OCI-LY3 (cell line): ENCODE measurements around the gene ADIRF.

Experiments
- H2AFZ ChIP-seq: fragments of 200-600, 300-600 bp; shearing (Covaris generic); 2 replicates; pipeline ENCODE4 v1.6.0; 2014; ENCODE audit warnings: antibody characterized with exemption, low read depth, low read length
- H3K27ac ChIP-seq: fragments of 200-600, 300-600 bp; sonication (generic); 2 replicates; pipeline ENCODE4 v1.5.1; 2014; ENCODE audit warnings: mild to moderate bottlenecking, low read length, moderate library complexity, mixed read lengths
- H3K27me3 ChIP-seq: fragments of 200-600, 300-600 bp; sonication (generic); 2 replicates; pipeline ENCODE4 v1.6.1; 2014; ENCODE audit warnings: low read depth, low read length, mixed read lengths
- H3K36me3 ChIP-seq: fragments of 200-600, 300-600 bp; sonication (generic); replicated peaks from 2 replicates; pipeline ENCODE3; 2014; ENCODE audit warnings: low read depth, low read length, mixed read lengths
- H3K4me1 ChIP-seq: fragments of 300-600, 200-600 bp; sonication (generic); 2 replicates; pipeline ENCODE4 v1.6.1; 2014; ENCODE audit warnings: low read length, mixed read lengths
- H3K4me2 ChIP-seq: fragments of 200-600, 300-600 bp; sonication (generic); 2 replicates; pipeline ENCODE4 v1.6.1; 2014; ENCODE audit warnings: low read length, mixed read lengths
- H3K4me3 ChIP-seq: fragments of 300-600, 200-600 bp; sonication (generic); 2 replicates; pipeline ENCODE4 v1.5.1; 2014; ENCODE audit warnings: antibody characterized with exemption, mild to moderate bottlenecking, low read length, moderate library complexity
- H3K79me2 ChIP-seq: fragments of 300-600, 200-600 bp; shearing (Covaris generic); 2 replicates; pipeline ENCODE4 v1.6.1; 2014; ENCODE audit warnings: mild to moderate bottlenecking, low read length, mixed read lengths
- H3K9ac ChIP-seq: fragments of 300-600, 200-600 bp; shearing (Covaris generic); 2 replicates; pipeline ENCODE4 v1.6.0; 2014; ENCODE audit warnings: mild to moderate bottlenecking, low read length, moderate library complexity
- H3K9me3 ChIP-seq: fragments of 200-600, 300-600 bp; shearing (Covaris generic); 2 replicates; pipeline ENCODE4 v1.6.1; 2014; ENCODE audit warnings: low read length, mixed read lengths; ENCODE audit not compliant: insufficient read depth
- H4K20me1 ChIP-seq: fragments of 200-600, 300-600 bp; sonication (generic); 2 replicates; pipeline ENCODE4 v1.6.1; 2016; ENCODE audit warnings: low read length, mixed read lengths; ENCODE audit not compliant: insufficient read depth
- CTCF ChIP-seq: fragments of 200-600, 300-600 bp; sonication (generic); IDR thresholded peaks from 2 replicates; pipeline ENCODE4 v1.5.1; 2014; ENCODE audit warnings: antibody characterized with exemption, low read length, low read depth
- EZH2phosphoT487 ChIP-seq: fragments of 200-600 bp; shearing (Covaris generic); IDR thresholded peaks from 2 replicates; pipeline ENCODE4 v1.6.1; 2018; ENCODE audit warnings: antibody characterized with exemption, mixed run types, low read depth

ADIRF gene

GRCh38 chr10:86956848-86957448, 11.3 kb upstream of the ADIRF start:
- Histone ChIP-seq H3K4me1 (peaks cover 29% of the 10 kb centered on the region), H3K36me3 (no peaks in the 10 kb centered on the region), H3K27me3 (no peaks in the 10 kb centered on the region), H3K4me2 (no peak overlapping the region), H3K4me3 (no peak overlapping the region), H3K9me3 (no peaks in the 10 kb centered on the region), H2AFZ (no peak overlapping the region), H3K27ac (no peak overlapping the region), H3K79me2 (no peaks in the 10 kb centered on the region), H3K9ac (no peak overlapping the region), H4K20me1 (no peaks in the 10 kb centered on the region)
- TF ChIP-seq EZH2phosphoT487 (no peak), CTCF (no peak)

DNA sequence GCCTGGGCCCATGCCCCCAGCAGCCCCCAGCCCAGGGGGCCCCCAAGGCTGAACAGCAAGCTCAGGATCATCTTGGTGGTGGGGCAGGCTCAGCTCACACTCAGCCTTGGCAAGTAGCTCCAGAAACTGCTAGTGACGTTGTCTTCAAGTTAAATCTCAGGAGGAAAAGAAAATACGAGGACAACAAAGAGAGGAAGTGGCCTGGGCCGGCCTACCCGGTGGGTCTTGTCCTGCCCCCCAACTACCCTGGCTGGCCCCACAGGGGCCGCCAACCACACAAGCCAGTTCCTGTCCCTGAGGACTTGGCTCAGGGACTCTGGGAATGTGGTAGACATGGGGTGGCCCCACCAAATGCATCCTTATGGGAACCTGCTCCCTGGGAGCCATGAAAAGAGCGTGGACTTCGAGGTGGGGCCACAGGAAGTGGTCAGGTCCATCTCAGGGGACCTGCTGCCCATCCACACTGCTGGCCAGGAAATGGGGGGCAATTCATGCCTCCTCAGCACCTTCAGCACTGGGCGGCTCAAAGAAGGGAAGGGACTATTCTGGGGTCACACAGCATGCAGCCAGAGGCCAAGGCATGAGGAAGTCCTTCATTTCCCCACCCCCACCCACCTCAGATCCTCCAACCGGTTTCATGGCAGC, 10.7 kb upstream of the ADIRF start, which contains the start of gene MMRN2:
Gene MMRN2 (minus strand): TSS at position 145 of the 645 bp plus-strand sequence. CDS start 74 bp downstream, at position 71.
- Histone ChIP-seq H3K9ac (no peak within 1 kb of the TSS), H3K4me3 (no peak within 1 kb of the TSS)

DNA sequence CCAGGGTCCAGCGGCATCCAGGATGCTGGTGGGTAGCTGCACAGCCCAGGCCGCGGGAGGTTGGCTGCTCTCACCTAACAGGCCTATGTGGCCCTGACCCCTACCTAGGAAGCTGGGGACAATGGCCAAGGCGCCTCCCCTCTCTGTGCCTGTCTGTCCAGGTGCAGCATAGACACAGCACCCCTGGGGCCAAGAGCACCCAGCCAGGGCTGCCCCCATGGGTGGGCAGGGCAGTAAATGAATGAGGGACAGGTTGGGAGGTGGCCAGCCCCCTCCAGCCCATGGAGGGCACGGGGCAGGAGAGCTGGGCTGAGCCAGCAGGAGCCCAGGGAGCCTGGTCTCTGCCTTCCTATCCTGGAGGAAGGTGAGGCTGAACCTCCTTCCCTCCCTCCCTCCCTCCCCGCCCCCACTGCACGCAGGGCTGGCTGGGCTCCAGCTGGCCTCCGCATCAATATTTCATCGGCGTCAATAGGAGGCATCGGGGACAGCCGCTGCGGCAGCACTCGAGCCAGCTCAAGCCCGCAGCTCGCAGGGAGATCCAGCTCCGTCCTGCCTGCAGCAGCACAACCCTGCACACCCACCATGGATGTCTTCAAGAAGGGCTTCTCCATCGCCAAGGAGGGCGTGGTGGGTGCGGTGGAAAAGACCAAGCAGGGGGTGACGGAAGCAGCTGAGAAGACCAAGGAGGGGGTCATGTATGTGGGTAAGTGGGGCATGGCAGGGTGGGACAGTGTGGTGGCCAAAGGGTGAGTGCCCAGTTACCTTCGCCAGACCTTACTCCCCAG, 10.0 kb upstream of the ADIRF start, which contains the start of gene SNCG:
Gene SNCG (plus strand): TSS at position 484 of the 785 bp plus-strand sequence. CDS start 99 bp downstream, at position 583.
- H3K27me3 ChIP-seq: no peaks in the 10 kb centered on the region
- no peak within 1 kb of the TSS for H3K9ac ChIP-seq
- TF ChIP-seq CTCF: no peak
- no peak for TF ChIP-seq EZH2phosphoT487
- H3K4me1 ChIP-seq: peaks cover 43% of the 10 kb centered on the region
- H3K27ac ChIP-seq: no peak within 1 kb of the TSS
- no peak within 1 kb of the TSS for H2AFZ ChIP-seq
- H3K79me2 ChIP-seq: peaks cover 12% of the 10 kb centered on the region
- H3K9me3 ChIP-seq: no peaks in the 10 kb centered on the region
- H3K36me3 ChIP-seq: no peaks in the 10 kb centered on the region
- no peak within 1 kb of the TSS for H3K4me3 ChIP-seq
- no peaks in the 10 kb centered on the region for H4K20me1 ChIP-seq
- no peak within 1 kb of the TSS for H3K4me2 ChIP-seq

More for the DNA sequence above, 10.7 kb upstream of the ADIRF start, which contains the start of gene MMRN2:
- Histone ChIP-seq H2AFZ (no peak within 1 kb of the TSS), H3K27ac (no peak within 1 kb of the TSS), H4K20me1 (no peaks in the 10 kb centered on the region), H3K4me1 (peaks cover 36% of the 10 kb centered on the region), H3K27me3 (no peaks in the 10 kb centered on the region), H3K4me2 (no peak within 1 kb of the TSS), H3K9me3 (no peaks in the 10 kb centered on the region), H3K36me3 (no peaks in the 10 kb centered on the region), H3K79me2 (peaks cover 5% of the 10 kb centered on the region)
- TF ChIP-seq CTCF (no peak), EZH2phosphoT487 (no peak)
